GM12874 (cell line): ENCODE measurements around the gene UMOD.

Source experiments
- TF ChIP-seq, protein P1 (sequence below): IDR thresholded peaks from 2 replicates; pipeline ENCODE4 v1.5.1; 2011; ENCODE audit warnings: low read depth, mild to moderate bottlenecking, control low read depth, low read length, moderate library complexity; ENCODE audit not compliant: insufficient read depth

UMOD gene

GRCh38 chr16:20339744-20340143 lies 12.8 kb downstream of the UMOD start:
- TF ChIP-seq, protein P1, sequence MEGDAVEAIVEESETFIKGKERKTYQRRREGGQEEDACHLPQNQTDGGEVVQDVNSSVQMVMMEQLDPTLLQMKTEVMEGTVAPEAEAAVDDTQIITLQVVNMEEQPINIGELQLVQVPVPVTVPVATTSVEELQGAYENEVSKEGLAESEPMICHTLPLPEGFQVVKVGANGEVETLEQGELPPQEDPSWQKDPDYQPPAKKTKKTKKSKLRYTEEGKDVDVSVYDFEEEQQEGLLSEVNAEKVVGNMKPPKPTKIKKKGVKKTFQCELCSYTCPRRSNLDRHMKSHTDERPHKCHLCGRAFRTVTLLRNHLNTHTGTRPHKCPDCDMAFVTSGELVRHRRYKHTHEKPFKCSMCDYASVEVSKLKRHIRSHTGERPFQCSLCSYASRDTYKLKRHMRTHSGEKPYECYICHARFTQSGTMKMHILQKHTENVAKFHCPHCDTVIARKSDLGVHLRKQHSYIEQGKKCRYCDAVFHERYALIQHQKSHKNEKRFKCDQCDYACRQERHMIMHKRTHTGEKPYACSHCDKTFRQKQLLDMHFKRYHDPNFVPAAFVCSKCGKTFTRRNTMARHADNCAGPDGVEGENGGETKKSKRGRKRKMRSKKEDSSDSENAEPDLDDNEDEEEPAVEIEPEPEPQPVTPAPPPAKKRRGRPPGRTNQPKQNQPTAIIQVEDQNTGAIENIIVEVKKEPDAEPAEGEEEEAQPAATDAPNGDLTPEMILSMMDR: no peak

DNA sequence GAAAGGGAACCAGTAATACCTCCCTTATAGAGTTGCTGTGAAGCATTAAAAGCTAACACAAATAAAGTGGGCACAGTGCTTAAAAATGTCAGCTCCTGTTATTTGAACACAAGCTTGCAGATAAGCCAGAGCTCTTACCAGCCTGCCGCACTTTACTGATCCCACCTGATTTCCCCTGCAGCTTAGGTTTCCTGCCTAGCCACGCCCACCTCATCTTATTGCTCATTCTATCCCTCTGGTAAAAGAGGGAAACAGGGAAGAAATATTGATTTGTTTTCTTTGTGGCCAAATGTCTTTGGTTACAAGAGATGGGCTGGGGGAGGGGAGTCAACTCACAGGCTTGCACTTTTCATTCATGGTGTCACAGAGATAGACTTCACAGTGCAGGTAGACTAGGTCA lies 15.6 kb downstream of the UMOD start:
- TF ChIP-seq, protein P1: no peak

DNA sequence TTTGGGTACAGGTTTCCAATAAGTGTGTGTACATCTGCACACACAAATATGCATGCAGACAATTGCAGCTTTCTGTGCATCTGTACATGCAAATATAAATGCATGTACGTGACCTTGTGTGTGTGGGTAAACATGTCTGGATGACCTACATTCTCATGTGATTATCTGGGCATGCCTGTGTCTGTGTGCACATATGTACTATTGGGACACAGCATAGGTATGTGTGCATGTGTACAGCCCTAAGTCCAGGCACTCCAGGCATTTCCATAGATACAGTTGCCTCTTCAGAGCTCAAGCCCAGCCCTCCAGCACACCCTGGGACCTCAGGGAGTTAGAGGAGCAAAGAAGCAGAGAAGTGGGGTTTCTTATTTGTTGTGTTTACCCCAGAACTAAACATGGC lies 18.1 kb downstream of the UMOD start:
- TF ChIP-seq, protein P1: no peak

- TF ChIP-seq, protein P1: no peak
Observed at GRCh38 chr16:20333120-20333519, 19.4 kb downstream of the UMOD start.

DNA sequence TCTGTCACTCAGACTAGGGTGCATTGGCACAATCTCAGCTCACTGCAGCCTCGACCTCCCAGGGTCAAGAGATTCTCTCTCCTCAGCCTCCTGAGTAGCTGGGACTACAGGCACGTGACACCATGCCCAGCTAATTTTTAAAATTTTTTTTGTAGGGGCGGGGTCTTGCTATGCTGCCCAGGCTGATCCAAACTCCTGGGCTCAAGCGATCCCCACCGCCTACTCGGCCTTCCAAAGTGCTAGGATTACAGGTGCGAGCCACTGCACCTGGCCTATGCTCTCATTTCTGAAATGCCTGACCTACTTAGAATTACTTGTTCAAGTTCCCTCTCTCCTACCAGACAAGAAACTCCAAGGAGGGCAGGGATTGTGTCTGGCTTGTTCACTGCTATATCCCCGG lies 20.1 kb downstream of the UMOD start:
- TF ChIP-seq, protein P1: no peak

GRCh38 chr16:20331635-20332034 lies 20.9 kb downstream of the UMOD start:
- TF ChIP-seq, protein P1: no peak

- TF ChIP-seq, protein P1: no peak
Observed at GRCh38 chr16:20329392-20330138, 22.9 kb downstream of the UMOD start.
